Measurements from ENCODE around the gene ADI1. TPM values are rescaled to one million over a fixed set of nuclear protein-coding genes. Genes with fewer than 3 reads are reported as not detected.
"Not testable (repeated sequence)": the region's sequence is repeated elsewhere in the genome, so short reads cannot be mapped to it uniquely, and the experiment has no call there.

Gene ADI1
- total RNA-seq, 4 donors from 2014 or later = 43.7 to 207 (median 71.0) TPM

GRCh38 chr2:3494984-3495666, 24.2 kb downstream of the ADI1 start:
- H3K4me3 ChIP-seq = no peak overlapping the region
- peaks cover 0 to 49% (median 0%) of the 10 kb centered on the region in 3 donors for H3K36me3 ChIP-seq
- H3K4me1 ChIP-seq = no peaks in the 10 kb centered on the region
- no peak for DNase-seq
- no peaks in the 10 kb centered on the region for H3K9me3 ChIP-seq
- TF ChIP-seq CTCF (IDR thresholded peaks at IDR 0.05) = no peak
- TF ChIP-seq POLR2A (IDR thresholded peaks at IDR 0.05) = no peak
- no peaks in the 10 kb centered on the region for H3K27me3 ChIP-seq
- H3K27ac ChIP-seq = no peak overlapping the region

- H3K27me3 ChIP-seq = no peaks in the 10 kb centered on the region
- no peak for TF ChIP-seq POLR2A (IDR thresholded peaks at IDR 0.05)
- TF ChIP-seq CTCF (IDR thresholded peaks at IDR 0.05) = no peak
- no peak overlapping the region for H3K4me3 ChIP-seq
- H3K4me1 ChIP-seq = no peaks in the 10 kb centered on the region
- no peak overlapping the region for H3K27ac ChIP-seq
- peaks cover 0 to 34% (median 0%) of the 10 kb centered on the region in 3 donors for H3K36me3 ChIP-seq
- no peaks in the 10 kb centered on the region for H3K9me3 ChIP-seq
- DNase-seq = no peak
These were observed 25.7 kb downstream of the ADI1 start for GRCh38 chr2:3493615-3494007.

- Histone ChIP-seq H3K36me3 (peaks cover 0 to 29% (median 0%) of the 10 kb centered on the region in 3 donors), H3K27me3 (no peaks in the 10 kb centered on the region), H3K4me1 (no peaks in the 10 kb centered on the region), H3K27ac (no peak overlapping the region), H3K4me3 (no peak overlapping the region), H3K9me3 (no peaks in the 10 kb centered on the region)
- TF ChIP-seq POLR2A (IDR thresholded peaks at IDR 0.05) = no peak
- TF ChIP-seq CTCF (IDR thresholded peaks at IDR 0.05) = no peak
- DNase-seq = no peak
These were observed 26.2 kb downstream of the ADI1 start for GRCh38 chr2:3492951-3493614.

GRCh38 chr2:3492475-3492787, 26.9 kb downstream of the ADI1 start:
- peaks cover 0 to 25% (median 0%) of the 10 kb centered on the region in 3 donors for H3K36me3 ChIP-seq
- not testable (repeated sequence) for H3K4me1 ChIP-seq, H3K27ac ChIP-seq, H3K27me3 ChIP-seq, H3K9me3 ChIP-seq, H3K4me3 ChIP-seq
- DNase-seq = peak in 1 of 3 donors; percentile 14

GRCh38 chr2:3491716-3492474, 27.4 kb downstream of the ADI1 start:
- Histone ChIP-seq H3K36me3 (peaks cover 0 to 19% (median 0%) of the 10 kb centered on the region in 3 donors), H3K27me3 (no peaks in the 10 kb centered on the region), H3K9me3 (no peaks in the 10 kb centered on the region), H3K4me3 (no peak overlapping the region), H3K4me1 (no peaks in the 10 kb centered on the region), H3K27ac (no peak overlapping the region)
- peak in 1 of 3 donors; percentile 39 for DNase-seq
- TF ChIP-seq POLR2A (IDR thresholded peaks at IDR 0.05) (no peak), CTCF (IDR thresholded peaks at IDR 0.05) (no peak)

- Histone ChIP-seq H3K9me3 (no peaks in the 10 kb centered on the region), H3K4me3 (no peak overlapping the region), H3K27ac (no peak overlapping the region), H3K27me3 (no peaks in the 10 kb centered on the region), H3K36me3 (peaks cover 0 to 13% (median 0%) of the 10 kb centered on the region in 3 donors), H3K4me1 (no peaks in the 10 kb centered on the region)
- TF ChIP-seq POLR2A (IDR thresholded peaks at IDR 0.05) = no peak
- TF ChIP-seq CTCF (IDR thresholded peaks at IDR 0.05) = no peak
- DNase-seq = peak in 1 of 3 donors; percentile 27
These were observed 28.0 kb downstream of the ADI1 start for GRCh38 chr2:3491306-3491705.
